GM12878 (cell line): Measurements from ENCODE around the gene MCEE. TPM values are rescaled to one million over a fixed set of nuclear protein-coding genes. Genes with fewer than 3 reads are reported as not detected.

Source experiments
- ATAC-seq: fragments of 200-7000 bp; cut with Tn5 transposase; 3 replicates; pipeline ENCODE4 v1.9.1; 2020; ENCODE audit warnings: mild to moderate bottlenecking, moderate library complexity
- BruUV-seq: library from RNA; stranded (reverse); fragments of 400-500 nt; replicated peaks from 2 replicates; lab custom pipeline; 2021; lab: Mats Ljungman, UMichigan
- CTCF ChIA-PET: fragments of 300-600 bp; sonication (Branson Sonifier 250); formaldehyde crosslinking; extraction: SDS; loops from one replicate; lab custom pipeline; 2021; ENCODE audit warnings: inconsistent platforms; lab: Yijun Ruan, JAX
- POLR2A ChIA-PET: fragments of 350-600 bp; formaldehyde crosslinking; extraction: SDS; loops from one replicate; lab custom pipeline; 2021; ENCODE audit warnings: inconsistent platforms; lab: Charles Lee
- RAD21 ChIA-PET: fragments of 300-600 bp; sonication (Branson Sonifier 250); formaldehyde crosslinking; loops from one replicate; lab custom pipeline; 2023; ENCODE audit warnings: antibody characterized with exemption; ENCODE audit not compliant: unreplicated experiment; lab: Charles Lee
- SMC1A ChIA-PET: fragments of 300-600 bp; sonication (Branson Sonifier 250); formaldehyde crosslinking; loops from one replicate; lab custom pipeline; 2023; ENCODE audit not compliant: unreplicated experiment, uncharacterized antibody; lab: Charles Lee
- DNase-seq: peaks from one replicate; pipeline ENCODE4 v3.0.0-alpha.2; 2011; ENCODE audit warnings: low read depth, low spot score
- FAIRE-seq: peaks from 3 replicates; lab custom pipeline; 2011; peaks lifted over from hg19 to GRCh38; lab: Jason Lieb, UNC
- H2AFZ ChIP-seq: 2 replicates; pipeline ENCODE4 v1.6.0; 2011; ENCODE audit warnings: low read depth, low read length, control low read depth; ENCODE audit not compliant: control insufficient read depth
- H3K27ac ChIP-seq: 2 replicates; pipeline ENCODE4 v1.5.1; 2011; ENCODE audit warnings: control low read depth; ENCODE audit not compliant: control insufficient read depth, insufficient read depth
- H3K27me3 ChIP-seq, 2 experiments: replicated peaks in 1 of 2; 2 replicates each; pipeline versions ENCODE4 v1.6.0 to v1.6.1; 2011; ENCODE audit warnings: low read length in 1 of 2; ENCODE audit not compliant: control insufficient read depth in 2 of 2, insufficient read depth in 2 of 2
- H3K36me3 ChIP-seq, 2 experiments: 2 replicates each; pipeline ENCODE4 v1.5.1; 2011; ENCODE audit warnings: low read length in 1 of 2; ENCODE audit not compliant: control insufficient read depth in 2 of 2, insufficient read depth in 2 of 2
- H3K4me1 ChIP-seq: 2 replicates; pipeline ENCODE4 v1.6.1; 2011; ENCODE audit warnings: mild to moderate bottlenecking, low read length, moderate library complexity, mixed read lengths; ENCODE audit not compliant: control insufficient read depth, insufficient read depth
- H3K4me2 ChIP-seq: 2 replicates; pipeline ENCODE4 v1.6.0; 2011; ENCODE audit warnings: control low read depth; ENCODE audit not compliant: control insufficient read depth, insufficient read depth
- H3K4me3 ChIP-seq: fragments of 200-600 bp; sonication (generic); 2 replicates; pipeline ENCODE4 v1.5.1; 2016
- H3K79me2 ChIP-seq: 2 replicates; pipeline ENCODE4 v1.6.0; 2011; ENCODE audit warnings: low read length; ENCODE audit not compliant: control insufficient read depth, insufficient read depth
- H3K9ac ChIP-seq: 2 replicates; pipeline ENCODE4 v1.8.0; 2011; ENCODE audit warnings: low read length, control low read depth, mixed read lengths; ENCODE audit not compliant: control insufficient read depth, insufficient read depth
- H3K9me3 ChIP-seq: replicated peaks from 3 replicates; pipeline ENCODE4 v1.5.1; 2011; ENCODE audit warnings: mild to moderate bottlenecking, low read length; ENCODE audit not compliant: control insufficient read depth, insufficient read depth
- H4K20me1 ChIP-seq: 2 replicates; pipeline ENCODE4 v1.6.0; 2011; ENCODE audit not compliant: control insufficient read depth, insufficient read depth
- ATF7 ChIP-seq: fragments of 450-650 bp; IDR thresholded peaks from 2 replicates; pipeline ENCODE4 v1.6.1; 2016; ENCODE audit warnings: low read depth, mild to moderate bottlenecking
- BMI1 ChIP-seq: fragments of 450-650 bp; IDR thresholded peaks from 2 replicates; pipeline ENCODE4 v1.6.1; 2016; ENCODE audit warnings: mild to moderate bottlenecking, moderate library complexity, borderline replicate concordance
- BRCA1 ChIP-seq: IDR thresholded peaks from 2 replicates; pipeline ENCODE4 v1.6.1; 2011; ENCODE audit warnings: low read depth, low read length, improper control_type of control experiment
- CHD1 ChIP-seq: IDR thresholded peaks from 2 replicates; pipeline ENCODE4 v1.6.1; 2012; ENCODE audit warnings: low read depth, low read length, improper control_type of control experiment
- FOS ChIP-seq: IDR thresholded peaks from 3 replicates; pipeline ENCODE4 v1.6.1; 2011; ENCODE audit warnings: borderline replicate concordance; ENCODE audit not compliant: insufficient read length; ENCODE audit errors: extremely low read depth
- HCFC1 ChIP-seq: fragments of 150-350 bp; IDR thresholded peaks from 2 replicates; pipeline ENCODE4 v1.6.1; 2014; ENCODE audit warnings: low read length
- HDGF ChIP-seq: fragments of 450-650 bp; IDR thresholded peaks from 2 replicates; pipeline ENCODE4 v1.6.1; 2016; ENCODE audit warnings: antibody characterized with exemption
- IRF4 ChIP-seq: IDR thresholded peaks from 2 replicates; pipeline ENCODE4 v1.6.1; 2011; ENCODE audit warnings: low read depth, low read length
- JUND ChIP-seq: IDR thresholded peaks from 2 replicates; pipeline ENCODE4 v1.6.1; 2012; ENCODE audit warnings: low read depth, mild to moderate bottlenecking, low read length, improper control_type of control experiment, moderate library complexity
- MYC ChIP-seq: IDR thresholded peaks from 2 replicates; pipeline ENCODE4 v1.6.1; 2011; ENCODE audit warnings: mild to moderate bottlenecking, low read length, moderate library complexity, inconsistent platforms; ENCODE audit not compliant: insufficient read depth, insufficient replicate concordance, insufficient read length, severe bottlenecking
- PAX8 ChIP-seq: fragments of 450-650 bp; IDR thresholded peaks from 2 replicates; pipeline ENCODE4 v1.6.1; 2017; ENCODE audit warnings: mild to moderate bottlenecking, moderate library complexity
- SP1 ChIP-seq: IDR thresholded peaks from one replicate; pipeline ENCODE4 v1.6.1; 2011; ENCODE audit warnings: low read depth, low read length
- ZNF217 ChIP-seq: fragments of 450-650 bp; IDR thresholded peaks from 2 replicates; pipeline ENCODE4 v1.6.1; 2017; ENCODE audit warnings: antibody characterized with exemption, mild to moderate bottlenecking
- ZNF24 ChIP-seq: fragments of 450-650 bp; IDR thresholded peaks from 2 replicates; pipeline ENCODE4 v1.6.1; 2017; ENCODE audit warnings: antibody characterized with exemption, mild to moderate bottlenecking
- ZSCAN29 ChIP-seq: fragments of 450-650 bp; IDR thresholded peaks from 2 replicates; pipeline ENCODE4 v1.6.1; 2017; ENCODE audit warnings: mild to moderate bottlenecking, moderate library complexity
- WGBS: methylation state at CpG from one replicate; pipeline ENCODE4 v1.1.6; 2016; ENCODE audit warnings: low lambda C conversion rate; ENCODE audit not compliant: insufficient replicate concordance, insufficient coverage; ENCODE audit errors: missing lambda C conversion rate; 5-methylcytosine and 5-hydroxymethylcytosine counted together
- in situ Hi-C: fragments of 300-500 bp; cut with MboI; formaldehyde crosslinking; loops from 9 replicates; pipeline ENCODE4 v1.14.3; 2018; ENCODE audit warnings: mixed read lengths
- intact Hi-C: fragments of 100-400 bp; cut with micrococcal nuclease; formaldehyde crosslinking; loops from one replicate; pipeline ENCODE4 v1.14.2; 2022; ENCODE audit not compliant: unreplicated experiment
- polyA plus RNA-seq, 11 experiments: library from polyadenylated mRNA; depleted of rRNA in 4 of 11; unstranded in 6 of 11; stranded (reverse) in 5 of 11; fragments of >200 nt; fragmentation: Nextera tagmentation in 4 of 11; fragmentation: Illumina TruSeq in 1 of 11; extraction: Ambion mirVana in 4 of 11; extraction: Trizol in 1 of 11; gene quantifications; 1 replicate in 1 of 11; 2 replicates in 10 of 11; pipeline versions ENCODE4 v1.2.1 to v1.2.3, GENCODE V29; 2011 to 2016; ENCODE audit warnings: inconsistent platforms in 2 of 11, missing spikeins in 2 of 11, low read depth in 1 of 11
- total RNA-seq, 4 experiments: library from RNA; depleted of rRNA in 3 of 4; stranded (reverse); fragments of >200 nt in 3 of 4; fragmentation: Illumina TruSeq in 1 of 4; extraction: Trizol in 1 of 4; gene quantifications; 2 replicates each; pipeline versions ENCODE4 v1.2.1 to v1.2.3, GENCODE V29; 2013 to 2021
- TF ChIP-seq, protein P1 (sequence below): IDR thresholded peaks from 2 replicates; pipeline ENCODE4 v1.6.1; 2011; ENCODE audit warnings: mild to moderate bottlenecking, low read depth, low read length, moderate library complexity; ENCODE audit not compliant: insufficient replicate concordance
- TF ChIP-seq, protein P2 (sequence below): fragments of 450-650 bp; formaldehyde crosslinking; IDR thresholded peaks from 2 replicates; pipeline ENCODE4 v1.4.0; 2020; ENCODE audit warnings: mild to moderate bottlenecking, moderate library complexity

The MCEE gene
- total and polyA plus RNA-seq, 10 of the 15 experiments (the other 5 are each of a cell fraction or from before 2014, with no cell fraction given), result 17.3 to 63.4 (median 20.9) TPM

DNA sequence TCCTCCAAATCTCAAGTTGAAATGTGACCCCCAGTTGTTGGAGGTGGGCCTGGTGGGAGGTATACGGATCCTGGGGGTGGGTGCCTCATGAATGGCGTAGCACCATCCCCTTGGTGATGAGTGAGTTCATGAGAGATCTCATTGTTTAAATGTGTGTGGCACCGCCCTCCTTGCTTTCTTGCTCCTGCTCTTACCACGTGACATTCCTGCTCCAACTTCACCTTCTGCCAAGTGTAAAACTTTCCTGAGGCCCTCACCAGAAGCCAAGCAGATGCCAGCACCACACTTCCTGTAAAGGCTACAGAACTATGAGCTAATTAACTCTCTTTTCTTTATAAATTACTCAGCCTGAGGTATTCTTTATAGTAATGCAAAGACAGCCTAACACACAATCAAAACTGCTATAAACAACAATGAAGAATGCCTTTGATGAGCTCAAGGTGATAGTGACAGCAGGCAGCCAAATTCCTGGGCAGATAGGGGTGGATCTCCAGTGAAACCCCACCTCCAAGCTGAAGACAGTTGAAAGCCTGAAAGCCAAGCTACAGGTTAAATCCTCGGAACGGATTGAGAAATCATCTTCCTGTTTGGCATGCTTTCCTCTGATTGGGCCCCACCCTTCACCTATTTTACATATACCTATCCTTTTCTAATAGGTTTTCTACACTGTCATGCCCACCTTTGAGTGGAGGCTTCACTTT is 26.9 kb downstream of the MCEE start:
- CTCF ChIA-PET, result interaction anchor here (0.6 to 5.3 kb wide), 7 partner anchors 24 to 119 kb away, joined by 3 to 58 read pairs (median 4); no protein-coding TSS in a partner anchor

More for the DNA sequence above, 26.9 kb downstream of the MCEE start:
- Histone ChIP-seq H3K4me2 (no peak overlapping the region), H4K20me1 (no peaks in the 10 kb centered on the region), H3K27ac (no peak overlapping the region), H3K9ac (no peak overlapping the region), H3K4me3 (no peak overlapping the region), H3K9me3 (no peaks in the 10 kb centered on the region; the same call in 2 of the 3 replicates), H3K36me3 (no peaks in the 10 kb centered on the region), H3K4me1 (no peaks in the 10 kb centered on the region), H2AFZ (no peak overlapping the region), H3K79me2 (no peaks in the 10 kb centered on the region), H3K27me3 (no peaks in the 10 kb centered on the region)
- FAIRE-seq, result no peak
- intact Hi-C loops (no loop called here), in situ Hi-C loops (no loop called here)
- DNase-seq, result no peak
- WGBS, result 42% methylated on average over 6 of the region's 6 CpGs
- ChIA-PET POLR2A (no interaction called here), RAD21 (no interaction called here), SMC1A (interaction anchor here (0.9 kb wide), 1 partner anchor 32 kb away, joined by 3 read pairs; no protein-coding TSS in a partner anchor)
- no peak for ATAC-seq
- BruUV-seq, result no TSS peak
- TF ChIP-seq BRCA1 (no peak), ATF7 (no peak), FOS (no peak), IRF4 (no peak), JUND (no peak), PAX8 (no peak), ZNF217 (no peak), HDGF (no peak), SP1 (no peak), BMI1 (no peak), ZSCAN29 (no peak), MYC (no peak), HCFC1 (no peak), ZNF24 (no peak), CHD1 (no peak)
- TF ChIP-seq, protein P1, sequence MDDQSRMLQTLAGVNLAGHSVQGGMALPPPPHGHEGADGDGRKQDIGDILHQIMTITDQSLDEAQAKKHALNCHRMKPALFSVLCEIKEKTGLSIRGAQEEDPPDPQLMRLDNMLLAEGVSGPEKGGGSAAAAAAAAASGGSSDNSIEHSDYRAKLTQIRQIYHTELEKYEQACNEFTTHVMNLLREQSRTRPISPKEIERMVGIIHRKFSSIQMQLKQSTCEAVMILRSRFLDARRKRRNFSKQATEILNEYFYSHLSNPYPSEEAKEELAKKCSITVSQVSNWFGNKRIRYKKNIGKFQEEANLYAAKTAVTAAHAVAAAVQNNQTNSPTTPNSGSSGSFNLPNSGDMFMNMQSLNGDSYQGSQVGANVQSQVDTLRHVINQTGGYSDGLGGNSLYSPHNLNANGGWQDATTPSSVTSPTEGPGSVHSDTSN, result no peak
- TF ChIP-seq, protein P2, sequence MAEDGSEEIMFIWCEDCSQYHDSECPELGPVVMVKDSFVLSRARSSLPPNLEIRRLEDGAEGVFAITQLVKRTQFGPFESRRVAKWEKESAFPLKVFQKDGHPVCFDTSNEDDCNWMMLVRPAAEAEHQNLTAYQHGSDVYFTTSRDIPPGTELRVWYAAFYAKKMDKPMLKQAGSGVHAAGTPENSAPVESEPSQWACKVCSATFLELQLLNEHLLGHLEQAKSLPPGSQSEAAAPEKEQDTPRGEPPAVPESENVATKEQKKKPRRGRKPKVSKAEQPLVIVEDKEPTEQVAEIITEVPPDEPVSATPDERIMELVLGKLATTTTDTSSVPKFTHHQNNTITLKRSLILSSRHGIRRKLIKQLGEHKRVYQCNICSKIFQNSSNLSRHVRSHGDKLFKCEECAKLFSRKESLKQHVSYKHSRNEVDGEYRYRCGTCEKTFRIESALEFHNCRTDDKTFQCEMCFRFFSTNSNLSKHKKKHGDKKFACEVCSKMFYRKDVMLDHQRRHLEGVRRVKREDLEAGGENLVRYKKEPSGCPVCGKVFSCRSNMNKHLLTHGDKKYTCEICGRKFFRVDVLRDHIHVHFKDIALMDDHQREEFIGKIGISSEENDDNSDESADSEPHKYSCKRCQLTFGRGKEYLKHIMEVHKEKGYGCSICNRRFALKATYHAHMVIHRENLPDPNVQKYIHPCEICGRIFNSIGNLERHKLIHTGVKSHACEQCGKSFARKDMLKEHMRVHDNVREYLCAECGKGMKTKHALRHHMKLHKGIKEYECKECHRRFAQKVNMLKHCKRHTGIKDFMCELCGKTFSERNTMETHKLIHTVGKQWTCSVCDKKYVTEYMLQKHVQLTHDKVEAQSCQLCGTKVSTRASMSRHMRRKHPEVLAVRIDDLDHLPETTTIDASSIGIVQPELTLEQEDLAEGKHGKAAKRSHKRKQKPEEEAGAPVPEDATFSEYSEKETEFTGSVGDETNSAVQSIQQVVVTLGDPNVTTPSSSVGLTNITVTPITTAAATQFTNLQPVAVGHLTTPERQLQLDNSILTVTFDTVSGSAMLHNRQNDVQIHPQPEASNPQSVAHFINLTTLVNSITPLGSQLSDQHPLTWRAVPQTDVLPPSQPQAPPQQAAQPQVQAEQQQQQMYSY, result no peak
